DOHH2 (cell line): Measurements from ENCODE around the gene RAET1E.
"Not testable (repeated sequence)": the region's sequence is repeated elsewhere in the genome, so short reads cannot be mapped to it uniquely, and the experiment has no call there.

Source experiments
- EZH2phosphoT487 ChIP-seq: fragments of 200-600 bp; sonication (generic); IDR thresholded peaks from 2 replicates; pipeline ENCODE4 v1.6.1; 2017; ENCODE audit warnings: borderline replicate concordance, mild to moderate bottlenecking, antibody characterized with exemption, low read length, moderate library complexity, mixed read lengths
- TF ChIP-seq, protein P1 (sequence below): fragments of 200-600 bp; sonication (generic); IDR thresholded peaks from one replicate; pipeline ENCODE4 v1.5.1; 2014; ENCODE audit warnings: antibody characterized with exemption, mild to moderate bottlenecking, low read depth, low read length; ENCODE audit not compliant: poor library complexity, severe bottlenecking

DNA sequence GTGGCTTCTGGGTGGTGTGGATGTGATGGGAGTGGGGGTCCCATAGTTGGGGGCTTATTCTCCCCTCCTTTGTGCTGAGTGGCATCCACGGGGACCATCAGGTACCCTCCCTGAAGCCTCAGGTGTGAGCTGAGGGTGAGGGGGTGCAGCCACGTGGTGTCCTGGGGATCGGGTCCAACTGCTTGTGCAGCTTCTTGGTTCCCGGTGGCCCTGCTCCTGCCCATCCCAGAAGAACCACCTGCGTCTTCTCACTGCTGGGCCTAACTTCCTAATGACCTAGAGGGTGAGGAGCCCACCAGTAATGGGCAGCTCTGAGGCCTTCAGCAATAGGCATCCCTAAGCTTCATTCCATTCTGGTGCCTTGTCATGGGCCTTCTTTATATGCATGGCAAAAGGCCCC is 45.4 kb upstream of the RAET1E start:
- TF ChIP-seq, protein P1, sequence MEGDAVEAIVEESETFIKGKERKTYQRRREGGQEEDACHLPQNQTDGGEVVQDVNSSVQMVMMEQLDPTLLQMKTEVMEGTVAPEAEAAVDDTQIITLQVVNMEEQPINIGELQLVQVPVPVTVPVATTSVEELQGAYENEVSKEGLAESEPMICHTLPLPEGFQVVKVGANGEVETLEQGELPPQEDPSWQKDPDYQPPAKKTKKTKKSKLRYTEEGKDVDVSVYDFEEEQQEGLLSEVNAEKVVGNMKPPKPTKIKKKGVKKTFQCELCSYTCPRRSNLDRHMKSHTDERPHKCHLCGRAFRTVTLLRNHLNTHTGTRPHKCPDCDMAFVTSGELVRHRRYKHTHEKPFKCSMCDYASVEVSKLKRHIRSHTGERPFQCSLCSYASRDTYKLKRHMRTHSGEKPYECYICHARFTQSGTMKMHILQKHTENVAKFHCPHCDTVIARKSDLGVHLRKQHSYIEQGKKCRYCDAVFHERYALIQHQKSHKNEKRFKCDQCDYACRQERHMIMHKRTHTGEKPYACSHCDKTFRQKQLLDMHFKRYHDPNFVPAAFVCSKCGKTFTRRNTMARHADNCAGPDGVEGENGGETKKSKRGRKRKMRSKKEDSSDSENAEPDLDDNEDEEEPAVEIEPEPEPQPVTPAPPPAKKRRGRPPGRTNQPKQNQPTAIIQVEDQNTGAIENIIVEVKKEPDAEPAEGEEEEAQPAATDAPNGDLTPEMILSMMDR = not testable (repeated sequence)
- TF ChIP-seq EZH2phosphoT487 = not testable (repeated sequence)
